ENCODE data around the gene PCSK7.

PCSK7 gene

DNA sequence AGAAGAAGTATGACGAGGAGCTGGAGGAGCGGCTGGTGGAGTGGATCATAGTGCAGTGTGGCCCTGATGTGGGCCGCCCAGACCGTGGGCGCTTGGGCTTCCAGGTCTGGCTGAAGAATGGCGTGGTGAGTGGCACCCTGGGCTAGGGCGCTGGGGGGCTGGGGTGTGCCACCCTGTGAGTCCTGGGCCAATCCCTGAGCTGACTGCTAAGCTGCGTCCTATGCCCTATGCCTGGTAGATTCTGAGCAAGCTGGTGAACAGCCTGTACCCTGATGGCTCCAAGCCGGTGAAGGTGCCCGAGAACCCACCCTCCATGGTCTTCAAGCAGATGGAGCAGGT, 28.8 kb downstream of the PCSK7 start:
- no peak for DNase-seq (ENCODE audit: extremely low read depth, low read depth)

DNA sequence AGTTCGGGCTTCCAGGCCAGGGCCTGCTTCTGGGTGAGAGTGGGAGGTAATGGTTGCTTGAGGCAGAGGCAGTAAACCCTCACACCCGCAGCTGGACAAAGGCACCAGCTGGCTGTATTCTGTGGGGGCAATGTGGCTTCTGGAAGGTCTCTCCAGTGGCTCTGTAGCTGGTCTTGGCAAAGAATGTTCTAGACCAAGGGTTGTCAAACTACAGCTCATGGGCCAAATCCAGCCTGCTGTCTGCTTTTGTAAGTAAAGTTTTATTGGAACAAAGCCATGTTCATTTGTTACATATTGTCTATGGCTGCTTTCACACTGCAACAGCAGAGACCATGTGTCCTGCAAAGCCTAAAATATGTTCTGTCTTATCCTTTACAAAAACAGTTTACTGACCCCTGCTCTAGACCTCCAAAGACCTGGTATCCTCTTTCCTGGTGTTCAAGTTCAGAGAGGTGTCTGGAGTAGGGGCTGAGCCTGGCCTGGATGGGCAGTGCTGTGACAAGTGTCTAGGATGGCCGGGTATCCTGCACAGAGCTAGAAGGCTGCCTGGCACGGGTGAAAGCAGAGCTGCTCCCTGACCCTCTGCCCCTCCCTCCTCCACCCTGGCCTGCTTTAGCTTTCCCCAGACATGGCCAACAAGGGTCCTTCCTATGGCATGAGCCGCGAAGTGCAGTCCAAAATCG, 29.3 kb downstream of the PCSK7 start:
- TF ChIP-seq, protein P1, sequence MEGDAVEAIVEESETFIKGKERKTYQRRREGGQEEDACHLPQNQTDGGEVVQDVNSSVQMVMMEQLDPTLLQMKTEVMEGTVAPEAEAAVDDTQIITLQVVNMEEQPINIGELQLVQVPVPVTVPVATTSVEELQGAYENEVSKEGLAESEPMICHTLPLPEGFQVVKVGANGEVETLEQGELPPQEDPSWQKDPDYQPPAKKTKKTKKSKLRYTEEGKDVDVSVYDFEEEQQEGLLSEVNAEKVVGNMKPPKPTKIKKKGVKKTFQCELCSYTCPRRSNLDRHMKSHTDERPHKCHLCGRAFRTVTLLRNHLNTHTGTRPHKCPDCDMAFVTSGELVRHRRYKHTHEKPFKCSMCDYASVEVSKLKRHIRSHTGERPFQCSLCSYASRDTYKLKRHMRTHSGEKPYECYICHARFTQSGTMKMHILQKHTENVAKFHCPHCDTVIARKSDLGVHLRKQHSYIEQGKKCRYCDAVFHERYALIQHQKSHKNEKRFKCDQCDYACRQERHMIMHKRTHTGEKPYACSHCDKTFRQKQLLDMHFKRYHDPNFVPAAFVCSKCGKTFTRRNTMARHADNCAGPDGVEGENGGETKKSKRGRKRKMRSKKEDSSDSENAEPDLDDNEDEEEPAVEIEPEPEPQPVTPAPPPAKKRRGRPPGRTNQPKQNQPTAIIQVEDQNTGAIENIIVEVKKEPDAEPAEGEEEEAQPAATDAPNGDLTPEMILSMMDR (IDR thresholded peaks at IDR 0.05; ENCODE audit: low read depth, low read length), result no peak
- DNase-seq (ENCODE audit: extremely low read depth, low read depth), result no peak

More for the DNA sequence above, 28.8 kb downstream of the PCSK7 start:
- TF ChIP-seq, protein P1 (IDR thresholded peaks at IDR 0.05; ENCODE audit: low read depth, low read length), result no peak

GRCh38 chr11:117201658-117202305, 30.1 kb downstream of the PCSK7 start:
- TF ChIP-seq, protein P1 (IDR thresholded peaks at IDR 0.05; ENCODE audit: low read depth, low read length), result no peak
- DNase-seq (ENCODE audit: extremely low read depth, low read depth), result no peak

- TF ChIP-seq, protein P1 (IDR thresholded peaks at IDR 0.05; ENCODE audit: low read depth, low read length), result no peak
These were observed 30.8 kb downstream of the PCSK7 start for GRCh38 chr11:117200813-117201657.

GRCh38 chr11:117199916-117200812, 31.7 kb downstream of the PCSK7 start:
- TF ChIP-seq, protein P1 (IDR thresholded peaks at IDR 0.05; ENCODE audit: low read depth, low read length), result no peak
- DNase-seq (ENCODE audit: extremely low read depth, low read depth), result no peak

More at GRCh38 chr11:117200813-117201657, 30.8 kb downstream of the PCSK7 start:
- no peak for DNase-seq (ENCODE audit: extremely low read depth, low read depth)

- peak; percentile 85 for DNase-seq (ENCODE audit: extremely low read depth, low read depth)
These were observed 32.6 kb downstream of the PCSK7 start, which contains the start of gene TAGLN for GRCh38 chr11:117199053-117199915. TAGLN (plus strand) TSS chr11:117199370; CDS start chr11:117203014, 3,644 bp downstream.

More at GRCh38 chr11:117199053-117199915, 32.6 kb downstream of the PCSK7 start, which contains the start of gene TAGLN:
- TF ChIP-seq, protein P1 (IDR thresholded peaks at IDR 0.05; ENCODE audit: low read depth, low read length), result no peak
